H1 (cell line): Measurements from ENCODE around the gene HBA2. TPM values are rescaled to one million over a fixed set of nuclear protein-coding genes. Genes with fewer than 3 reads are reported as not detected.

Experiments
- ATF3 ChIP-seq: IDR thresholded peaks from 2 replicates; pipeline ENCODE4 v1.6.1; 2011; ENCODE audit warnings: low read depth, mild to moderate bottlenecking, low read length; ENCODE audit not compliant: insufficient read depth
- BACH1 ChIP-seq: IDR thresholded peaks from 2 replicates; pipeline ENCODE4 v1.6.1; 2012; ENCODE audit warnings: low read length, improper control_type of control experiment
- CBX5 ChIP-seq: fragments of 300-800, 300-1000 bp; sonication (generic); IDR thresholded peaks from 2 replicates; pipeline ENCODE4 v1.7.1; 2016; ENCODE audit warnings: antibody characterized with exemption, low read length, low read depth
- CTCF ChIP-seq, 3 experiments: IDR thresholded peaks; 1 replicate in 2 of 3; 2 replicates in 1 of 3; pipeline versions ENCODE4 v1.5.1 to v1.6.1; 2011; ENCODE audit warnings: low read length in 3 of 3, mild to moderate bottlenecking in 3 of 3, inconsistent platforms in 2 of 3, low read depth in 1 of 3, moderate library complexity in 1 of 3; ENCODE audit not compliant: insufficient read depth in 1 of 3; ENCODE audit errors: control extremely low read depth in 1 of 3
- GABPA ChIP-seq: IDR thresholded peaks from 2 replicates; pipeline ENCODE4 v1.6.1; 2011; ENCODE audit warnings: mild to moderate bottlenecking, low read length, moderate library complexity, borderline replicate concordance; ENCODE audit not compliant: insufficient read depth
- JUN ChIP-seq: IDR thresholded peaks from 2 replicates; pipeline ENCODE4 v1.6.1; 2011; ENCODE audit warnings: low read depth, mild to moderate bottlenecking, improper control_type of control experiment, low read length
- MAX ChIP-seq: IDR thresholded peaks from 2 replicates; pipeline ENCODE4 v1.6.1; 2012; ENCODE audit warnings: inconsistent platforms
- NANOG ChIP-seq: IDR thresholded peaks from 2 replicates; pipeline ENCODE4 v1.6.1; 2011; ENCODE audit warnings: low read length, low read depth, mild to moderate bottlenecking, inconsistent platforms; ENCODE audit not compliant: insufficient read depth, poor library complexity, severe bottlenecking
- NRF1 ChIP-seq: IDR thresholded peaks from 2 replicates; pipeline ENCODE4 v1.6.1; 2011; ENCODE audit warnings: mild to moderate bottlenecking, low read depth, low read length, improper control_type of control experiment
- POLR2AphosphoS5 ChIP-seq: IDR thresholded peaks from 2 replicates; pipeline ENCODE4 v1.6.1; 2011; ENCODE audit warnings: low read depth, low read length
- POU5F1 ChIP-seq: IDR thresholded peaks from 2 replicates; pipeline ENCODE4 v1.6.1; 2011; ENCODE audit warnings: low read depth, mild to moderate bottlenecking, low read length, moderate library complexity
- RFX5 ChIP-seq: IDR thresholded peaks from 2 replicates; pipeline ENCODE4 v1.6.1; 2011; ENCODE audit warnings: low read depth, low read length, improper control_type of control experiment, borderline replicate concordance
- RNF2 ChIP-seq: fragments of 200-900, 300-1000 bp; sonication (generic); IDR thresholded peaks from 2 replicates; pipeline ENCODE4 v1.7.1; 2016; ENCODE audit warnings: borderline replicate concordance, low read depth, mild to moderate bottlenecking, antibody characterized with exemption, low read length; ENCODE audit not compliant: poor library complexity, severe bottlenecking; ENCODE audit errors: missing control alignments
- SIN3A ChIP-seq, 2 experiments: IDR thresholded peaks in 1 of 2; conservative IDR thresholded peaks in 1 of 2; 2 replicates each; pipeline ENCODE4 v1.6.1; 2011 to 2012; ENCODE audit warnings: low read length in 2 of 2, improper control_type of control experiment in 1 of 2, low read depth in 1 of 2, mild to moderate bottlenecking in 1 of 2
- TAF7 ChIP-seq: optimal IDR thresholded peaks from 2 replicates; pipeline ENCODE3; 2011; ENCODE audit warnings: low read depth, mild to moderate bottlenecking, inconsistent platforms, low read length, moderate library complexity, borderline replicate concordance
- TEAD4 ChIP-seq: IDR thresholded peaks from 2 replicates; pipeline ENCODE4 v1.6.1; 2012; ENCODE audit warnings: low read depth, low read length, inconsistent platforms, mixed read lengths
- USF2 ChIP-seq: IDR thresholded peaks from 2 replicates; pipeline ENCODE4 v1.6.1; 2011; ENCODE audit warnings: low read length, improper control_type of control experiment
- YY1 ChIP-seq: IDR thresholded peaks from 2 replicates; pipeline ENCODE4 v1.6.1; 2011; ENCODE audit warnings: low read depth, mild to moderate bottlenecking, low read length
- polyA plus RNA-seq, 7 experiments: library from polyadenylated mRNA; depleted of rRNA in 3 of 7; stranded (reverse) in 5 of 7; unstranded in 2 of 7; fragments of >200 nt in 5 of 7; fragments of 200-250 nt in 2 of 7; gene quantifications; 1 replicate in 5 of 7; 2 replicates in 1 of 7; 4 replicates in 1 of 7; pipeline versions ENCODE4 v1.2.1 to v1.2.3, GENCODE V29; 2011 to 2013; ENCODE audit warnings: missing spikeins in 2 of 7, mixed read lengths in 2 of 7
- total RNA-seq: library from RNA; stranded (reverse); fragmentation: NEBNext Ultra II Directional; extraction: Animal tissue kit (Norgen Biotek cat#: 25700); gene quantifications from 2 replicates; pipeline ENCODE4 v1.2.1, GENCODE V29; 2021

HBA2 gene
- total and polyA plus RNA-seq, 2 of the 8 experiments (the other 6 are each of a cell fraction or from before 2014, with no cell fraction given) = 6.1 TPM; not detected in 1

GRCh38 chr16:165539-166374 is 6.9 kb upstream of the HBA2 start, which contains the start of gene HBM (continued):
- TF ChIP-seq CTCF (IDR thresholded peaks at IDR 0.05; ENCODE audit: control extremely low read depth in 1 of 3, insufficient read depth in 1 of 3, low read depth in 1 of 3, low read length in 3 of 3) = no peak
- TF ChIP-seq NRF1 = no peak
- no peak for TF ChIP-seq NANOG
- TF ChIP-seq POLR2AphosphoS5 = no peak
- no peak for TF ChIP-seq GABPA
- no peak for TF ChIP-seq POU5F1
- no peak for TF ChIP-seq YY1
- TF ChIP-seq SIN3A (conservative IDR thresholded peaks at IDR 0.05 in 1 of 2, IDR thresholded peaks at IDR 0.05 in 1 of 2; ENCODE audit: low read depth in 1 of 2, low read length in 2 of 2) = no peak
- peak; percentile 42; the same call in 1 of the 2 replicates for TF ChIP-seq MAX
- TF ChIP-seq ATF3 = no peak
- TF ChIP-seq BACH1 = no peak
- TF ChIP-seq RFX5 = no peak
- TF ChIP-seq RNF2 = peak; percentile 6
- TF ChIP-seq TAF7 = no peak
- no peak for TF ChIP-seq CBX5
- TF ChIP-seq USF2 = no peak
- TF ChIP-seq TEAD4 = no peak
- no peak for TF ChIP-seq JUN
